HepG2 (cell line): ENCODE data around the gene PXMP4. TPM values are rescaled to one million over a fixed set of nuclear protein-coding genes. Genes with fewer than 3 reads are reported as not detected.

Experiments used
- ARNT ChIP-seq: fragments of 450-650 bp; IDR thresholded peaks from 2 replicates; pipeline ENCODE4 v1.6.1; 2017
- ASH2L ChIP-seq: fragments of 300-600, 200-600 bp; sonication (generic); IDR thresholded peaks from 2 replicates; pipeline ENCODE4 v1.7.0; 2017; ENCODE audit warnings: low read depth, mild to moderate bottlenecking, moderate library complexity, mixed read lengths, low read length; ENCODE audit not compliant: insufficient read length
- ESRRA ChIP-seq: sonication (generic); formaldehyde crosslinking; IDR thresholded peaks from 2 replicates; pipeline ENCODE4 v1.5.1; 2020; ENCODE audit warnings: mild to moderate bottlenecking, low read depth, missing genetic modification reagents
- FOSL2 ChIP-seq: sonication (generic); formaldehyde crosslinking; IDR thresholded peaks from 2 replicates; pipeline ENCODE4 v1.4.0; 2020; ENCODE audit warnings: missing genetic modification reagents
- FOXA3 ChIP-seq: IDR thresholded peaks from 2 replicates; pipeline ENCODE4 v1.6.1; 2016; ENCODE audit warnings: missing genetic modification reagents, missing compliant biosample characterization
- HDAC1 ChIP-seq: sonication (generic); formaldehyde crosslinking; IDR thresholded peaks from 2 replicates; pipeline ENCODE4 v1.5.1; 2020; ENCODE audit warnings: mild to moderate bottlenecking, missing genetic modification reagents
- HNF4A ChIP-seq: sonication (generic); formaldehyde crosslinking; IDR thresholded peaks from 2 replicates; pipeline ENCODE4 v1.4.0; 2020; ENCODE audit warnings: missing genetic modification reagents
- HOXA9 ChIP-seq: sonication (generic); formaldehyde crosslinking; IDR thresholded peaks from 2 replicates; pipeline ENCODE4 v1.8.1; 2022; ENCODE audit warnings: missing genetic modification reagents, mild to moderate bottlenecking, moderate library complexity, borderline replicate concordance
- KAT8 ChIP-seq: IDR thresholded peaks from 2 replicates; pipeline ENCODE4 v1.6.1; 2016; ENCODE audit warnings: missing genetic modification reagents, missing compliant biosample characterization
- LBX2 ChIP-seq: sonication (generic); formaldehyde crosslinking; IDR thresholded peaks from 2 replicates; pipeline ENCODE4 v1.5.0; 2020; ENCODE audit warnings: missing genetic modification reagents, mild to moderate bottlenecking, borderline replicate concordance
- MED1 ChIP-seq: sonication (generic); formaldehyde crosslinking; IDR thresholded peaks from 2 replicates; pipeline ENCODE4 v1.4.0; 2020; ENCODE audit warnings: missing genetic modification reagents
- MIXL1 ChIP-seq: IDR thresholded peaks from 2 replicates; pipeline ENCODE4 v1.6.1; 2016
- NR2F1 ChIP-seq, 2 experiments: fragments of 450-650 bp in 1 of 2; formaldehyde crosslinking in 1 of 2; IDR thresholded peaks; 2 replicates each; pipeline versions ENCODE4 v1.5.0 to v1.6.1; 2016 to 2020; ENCODE audit warnings: mild to moderate bottlenecking in 1 of 2, missing compliant biosample characterization in 1 of 2, missing genetic modification reagents in 1 of 2, moderate library complexity in 1 of 2
- NR2F2 ChIP-seq: IDR thresholded peaks from 2 replicates; pipeline ENCODE4 v1.6.1; 2012; ENCODE audit warnings: low read depth, inconsistent platforms, borderline replicate concordance
- PAX8 ChIP-seq: sonication (generic); formaldehyde crosslinking; IDR thresholded peaks from 2 replicates; pipeline ENCODE4 v1.8.0; 2022; ENCODE audit warnings: mild to moderate bottlenecking, missing genetic modification reagents, borderline replicate concordance
- PCBP2 ChIP-seq: fragments of 200-400 bp; formaldehyde crosslinking; optimal IDR thresholded peaks from 2 replicates; pipeline ENCODE3; 2018; ENCODE audit warnings: low read length, low read depth; ENCODE audit not compliant: poor library complexity, severe bottlenecking
- PHF5A ChIP-seq: IDR thresholded peaks from one replicate; pipeline ENCODE4 v1.6.1; 2018; ENCODE audit warnings: low read depth, missing genetic modification reagents; ENCODE audit not compliant: unreplicated experiment
- POGZ ChIP-seq: sonication (generic); formaldehyde crosslinking; IDR thresholded peaks from 2 replicates; pipeline ENCODE4 v1.4.0; 2020; ENCODE audit warnings: mild to moderate bottlenecking, missing genetic modification reagents
- POLR2AphosphoS2 ChIP-seq: IDR thresholded peaks from 2 replicates; pipeline ENCODE4 v1.6.1; 2011; ENCODE audit warnings: low read depth, low read length, improper control_type of control experiment
- PPARG ChIP-seq: conservative IDR thresholded peaks from 2 replicates; pipeline ENCODE4 v1.6.1; 2016; ENCODE audit warnings: missing biosample characterization, missing genetic modification reagents
- RARA ChIP-seq: IDR thresholded peaks from 2 replicates; pipeline ENCODE4 v1.6.1; 2016; ENCODE audit warnings: missing genetic modification reagents, missing compliant biosample characterization
- SNAI1 ChIP-seq: sonication (generic); formaldehyde crosslinking; IDR thresholded peaks from 2 replicates; pipeline ENCODE4 v1.5.0; 2020; ENCODE audit warnings: mild to moderate bottlenecking, missing genetic modification reagents, borderline replicate concordance
- SP1 ChIP-seq, 2 experiments: fragments of 450-650 bp in 1 of 2; sonication (generic) in 1 of 2; formaldehyde crosslinking in 1 of 2; IDR thresholded peaks; 2 replicates each; pipeline versions ENCODE4 v1.4.0 to v1.6.1; 2016 to 2020; ENCODE audit warnings: missing genetic modification reagents in 1 of 2
- THRA ChIP-seq: sonication (generic); formaldehyde crosslinking; IDR thresholded peaks from 2 replicates; pipeline ENCODE4 v1.4.0; 2020; ENCODE audit warnings: missing genetic modification reagents, borderline replicate concordance
- ZNF431 ChIP-seq: sonication (generic); formaldehyde crosslinking; IDR thresholded peaks from 2 replicates; pipeline ENCODE4 v1.9.0; 2022; ENCODE audit warnings: missing genetic modification reagents, low read depth, mild to moderate bottlenecking, borderline replicate concordance
- ZNF446 ChIP-seq: sonication (generic); formaldehyde crosslinking; IDR thresholded peaks from 2 replicates; pipeline ENCODE4 v1.5.0; 2020; ENCODE audit warnings: mild to moderate bottlenecking, missing genetic modification reagents
- ZNF629 ChIP-seq: sonication (generic); formaldehyde crosslinking; conservative IDR thresholded peaks from 2 replicates; pipeline ENCODE4 v1.5.0; 2020; ENCODE audit warnings: missing genetic modification reagents
- ZNF710 ChIP-seq: sonication (generic); formaldehyde crosslinking; IDR thresholded peaks from 2 replicates; pipeline ENCODE4 v1.5.0; 2020; ENCODE audit warnings: mild to moderate bottlenecking, missing genetic modification reagents, borderline replicate concordance
- polyA plus RNA-seq, 8 experiments: library from polyadenylated mRNA; depleted of rRNA in 3 of 8; stranded (reverse) in 7 of 8; unstranded in 1 of 8; fragments of >200 nt; fragmentation: Illumina TruSeq in 4 of 8; extraction: Trizol in 4 of 8; gene quantifications; 2 replicates each; pipeline versions ENCODE4 v1.2.1 to v1.2.3, GENCODE V29; 2011 to 2016; ENCODE audit warnings: low read depth in 4 of 8, missing spikeins in 1 of 8, mixed read lengths in 1 of 8; ENCODE audit not compliant: insufficient read depth in 1 of 8
- total RNA-seq, 5 experiments: library from RNA; depleted of rRNA; stranded (reverse); fragments of >200 nt; fragmentation: Illumina TruSeq; extraction: Trizol; gene quantifications; 2 replicates each; pipeline ENCODE4 v1.2.3, GENCODE V29; 2016; ENCODE audit warnings: low read depth in 1 of 5

The PXMP4 gene
- total and polyA plus RNA-seq, 2 of the 13 experiments (the other 11 are each of a cell fraction or from before 2014, with no cell fraction given) = not detected

GRCh38 chr20:33709398-33709797 is 10.7 kb downstream of the PXMP4 start (continued):
- TF ChIP-seq THRA (0 out of 2 replicates have a peak, but pooled peaks have one; percentile 29), FOXA3 (CRISPR knock-in tag) (no peak), PAX8 (CRISPR knock-in tag) (no peak), MIXL1 (0 out of 2 replicates have a peak, but pooled peaks have one; percentile 28), NR2F2 (no peak), RARA (CRISPR knock-in tag) (peak; percentile 47), PPARG (CRISPR knock-in tag) (0 out of 2 replicates have a peak, but pooled peaks have one; percentile 23), NR2F1 (CRISPR knock-in tag; IDR thresholded peaks at IDR 0.05) (0 out of 4 replicates have a peak, but pooled peaks of 1 of the 2 experiments have one; percentile 35), LBX2 (no peak), ZNF431 (CRISPR knock-in tag) (no peak), ARNT (no peak), ZNF446 (CRISPR knock-in tag) (no peak), SP1 (IDR thresholded peaks at IDR 0.05) (no peak), SP1 (CRISPR knock-in tag; IDR thresholded peaks at IDR 0.05) (0 out of 2 replicates have a peak, but pooled peaks have one; percentile 3), HNF4A (peak; percentile 31; the same call in 1 of the 2 replicates), SNAI1 (CRISPR knock-in tag) (no peak), ASH2L (peak; percentile 23), ESRRA (CRISPR knock-in tag) (peak; percentile 99), PCBP2 (no peak), PHF5A (CRISPR knock-in tag) (no peak), HDAC1 (CRISPR knock-in tag) (peak; percentile 30; the same call in 1 of the 2 replicates), HOXA9 (CRISPR knock-in tag) (no peak), MED1 (CRISPR knock-in tag) (0 out of 2 replicates have a peak, but pooled peaks have one; percentile 32), ZNF710 (CRISPR knock-in tag) (0 out of 2 replicates have a peak, but pooled peaks have one; percentile 32), KAT8 (CRISPR knock-in tag) (no peak), POGZ (CRISPR knock-in tag) (peak; percentile 36; the same call in 1 of the 2 replicates), ZNF629 (CRISPR knock-in tag) (peak; percentile 76), FOSL2 (CRISPR knock-in tag) (peak; percentile 83), POLR2AphosphoS2 (no peak)
